Ishikawa (cell line): ENCODE measurements around the gene HOMER3.

Experiments used
- CREB1 ChIP-seq: IDR thresholded peaks from 2 replicates; pipeline ENCODE4 v1.6.1; 2012; ENCODE audit warnings: low read depth
- MAX ChIP-seq: IDR thresholded peaks from 2 replicates; pipeline ENCODE4 v1.6.1; 2012
- RAD21 ChIP-seq: IDR thresholded peaks from 2 replicates; pipeline ENCODE4 v1.6.1; 2012; ENCODE audit warnings: low read depth
- TCF12 ChIP-seq: IDR thresholded peaks from 2 replicates; pipeline ENCODE4 v1.6.1; 2012; ENCODE audit warnings: low read depth
- TEAD4 ChIP-seq: IDR thresholded peaks from 2 replicates; pipeline ENCODE4 v1.6.1; 2012
- USF1 ChIP-seq: IDR thresholded peaks from 2 replicates; pipeline ENCODE4 v1.6.1; 2012
- YY1 ChIP-seq: IDR thresholded peaks from 2 replicates; pipeline ENCODE4 v1.6.1; 2012; ENCODE audit warnings: low read depth

- no peak for TF ChIP-seq RAD21
- no peak for TF ChIP-seq YY1
- TF ChIP-seq TEAD4, result no peak
- no peak for TF ChIP-seq USF1
- no peak for TF ChIP-seq CREB1
- no peak for TF ChIP-seq TCF12
- TF ChIP-seq MAX, result no peak
These were observed 7.7 kb downstream of the HOMER3 start for GRCh38 chr19:18933297-18933696.
